Endothelial cell of umbilical vein (primary cell): ENCODE data around the gene PSMD14. TPM values are rescaled to one million over a fixed set of nuclear protein-coding genes. Genes with fewer than 3 reads are reported as not detected.

Source experiments
- BruUV-seq: library from RNA; stranded (reverse); fragments of 400-500 nt; replicated peaks from 2 replicates; lab custom pipeline; 2021; lab: Mats Ljungman, UMichigan
- CTCF ChIA-PET: fragments of 300-600, 350-600 bp; sonication (Branson Sonifier 250); formaldehyde crosslinking; loops from one replicate; lab custom pipeline; 2021; ENCODE audit warnings: antibody characterized with exemption, inconsistent platforms; lab: Charles Lee
- POLR2A ChIA-PET: fragments of 300-600, 350-600 bp; sonication (Branson Sonifier 250); formaldehyde crosslinking; loops from one replicate; lab custom pipeline; 2021; ENCODE audit warnings: antibody characterized with exemption, inconsistent platforms; lab: Charles Lee
- DNase-seq: peaks from one replicate; pipeline ENCODE4 v3.0.0-alpha.2; 2011; ENCODE audit warnings: low read depth, low spot score
- FAIRE-seq: peaks from 2 replicates; lab custom pipeline; 2011; peaks lifted over from hg19 to GRCh38; lab: Jason Lieb, UNC
- H2AFZ ChIP-seq: 2 replicates; pipeline ENCODE4 v1.6.0; 2012; ENCODE audit warnings: low read depth, low read length, control low read depth, inconsistent platforms
- H3K27ac ChIP-seq: 2 replicates; pipeline ENCODE4 v1.5.1; 2011; ENCODE audit warnings: low read depth, mild to moderate bottlenecking, control low read depth, low read length, moderate library complexity; ENCODE audit not compliant: insufficient read depth
- H3K27me3 ChIP-seq, 2 experiments: 2 replicates each; pipeline versions ENCODE4 v1.6.0 to v1.6.1; 2011; ENCODE audit warnings: low read length in 2 of 2, mixed read lengths in 1 of 2; ENCODE audit not compliant: control insufficient read depth in 2 of 2, insufficient read depth in 2 of 2
- H3K36me3 ChIP-seq, 2 experiments: 2 replicates in 1 of 2; 3 replicates in 1 of 2; pipeline ENCODE4 v1.5.1; 2011; ENCODE audit warnings: low read length in 2 of 2, mild to moderate bottlenecking in 1 of 2, moderate library complexity in 1 of 2; ENCODE audit not compliant: control insufficient read depth in 2 of 2, insufficient read depth in 2 of 2; ENCODE audit errors: extremely low read depth in 1 of 2
- H3K4me1 ChIP-seq: 3 replicates; pipeline ENCODE4 v1.5.1; 2011; ENCODE audit warnings: mild to moderate bottlenecking, low read length; ENCODE audit not compliant: control insufficient read depth, insufficient read depth; ENCODE audit errors: extremely low read depth
- H3K4me2 ChIP-seq: 2 replicates; pipeline ENCODE4 v1.6.1; 2011; ENCODE audit warnings: low read length, control low read depth, mixed read lengths; ENCODE audit not compliant: insufficient read depth
- H3K4me3 ChIP-seq, 3 experiments: fragments of 200-600 bp in 1 of 3; sonication (generic), shearing (Covaris generic) in 1 of 3; replicated peaks in 1 of 3; 2 replicates each; pipeline ENCODE4 v1.5.1; 2011 to 2016; ENCODE audit warnings: control low read depth in 3 of 3, low read length in 3 of 3, mild to moderate bottlenecking in 2 of 3, inconsistent platforms in 1 of 3, low read depth in 1 of 3, moderate library complexity in 1 of 3; ENCODE audit not compliant: insufficient read depth in 1 of 3
- H3K79me2 ChIP-seq: 2 replicates; pipeline ENCODE4 v1.6.0; 2012; ENCODE audit warnings: low read length, inconsistent platforms; ENCODE audit not compliant: control insufficient read depth, insufficient read depth
- H3K9ac ChIP-seq: replicated peaks from 2 replicates; pipeline ENCODE3; 2011; ENCODE audit warnings: low read length, control low read depth; ENCODE audit not compliant: insufficient read depth; ENCODE audit errors: extremely low read depth
- H3K9me1 ChIP-seq: replicated peaks from 3 replicates; pipeline ENCODE4 v1.6.0; 2011; ENCODE audit warnings: mild to moderate bottlenecking, low read length; ENCODE audit not compliant: control insufficient read depth, insufficient read depth; ENCODE audit errors: extremely low read depth
- H3K9me3 ChIP-seq: replicated peaks from 2 replicates; pipeline ENCODE4 v1.5.1; 2012; ENCODE audit warnings: low read length, inconsistent platforms; ENCODE audit not compliant: control insufficient read depth, insufficient read depth
- H4K20me1 ChIP-seq: replicated peaks from 2 replicates; pipeline ENCODE3; 2011; ENCODE audit warnings: mild to moderate bottlenecking, low read length; ENCODE audit not compliant: control insufficient read depth, insufficient read depth; ENCODE audit errors: extremely low read depth
- EZH2 ChIP-seq: IDR thresholded peaks from 2 replicates; pipeline ENCODE4 v1.6.1; 2012; ENCODE audit warnings: borderline replicate concordance, low read depth, mild to moderate bottlenecking, moderate library complexity, low read length, inconsistent platforms; ENCODE audit not compliant: severe bottlenecking
- FOS ChIP-seq: IDR thresholded peaks from 2 replicates; pipeline ENCODE4 v1.6.1; 2011; ENCODE audit warnings: mild to moderate bottlenecking, low read length, moderate library complexity, borderline replicate concordance; ENCODE audit not compliant: insufficient read depth
- GATA2 ChIP-seq: IDR thresholded peaks from 2 replicates; pipeline ENCODE4 v1.7.0; 2011; ENCODE audit warnings: low read depth, mild to moderate bottlenecking, moderate library complexity, mixed read lengths, low read length; ENCODE audit not compliant: insufficient read length, insufficient read depth
- JUN ChIP-seq: IDR thresholded peaks from 2 replicates; pipeline ENCODE4 v1.6.1; 2011; ENCODE audit warnings: borderline replicate concordance, low read depth; ENCODE audit not compliant: insufficient read length, insufficient read depth
- MAX ChIP-seq: IDR thresholded peaks from 2 replicates; pipeline ENCODE4 v1.6.1; 2011; ENCODE audit not compliant: insufficient read depth, insufficient read length
- MYC ChIP-seq: IDR thresholded peaks from one replicate; pipeline ENCODE4 v1.6.1; 2011; ENCODE audit warnings: mild to moderate bottlenecking, low read depth, low read length
- POLR2A ChIP-seq: IDR thresholded peaks from 2 replicates; pipeline ENCODE4 v1.6.1; 2012; ENCODE audit warnings: low read depth, mild to moderate bottlenecking, control low read depth, low read length
- POLR2AphosphoS5 ChIP-seq: IDR thresholded peaks from 2 replicates; pipeline ENCODE4 v1.6.1; 2012; ENCODE audit warnings: low read depth, mild to moderate bottlenecking, control low read depth, low read length, moderate library complexity; ENCODE audit not compliant: insufficient read depth
- dilution Hi-C: fragments of 300-500 bp; cut with MboI; formaldehyde crosslinking; loops from one replicate; pipeline ENCODE4 v1.15.0; 2019; ENCODE audit warnings: low sequenced_read_pairs; ENCODE audit not compliant: extremely low pct_ligation_motif_present
- intact Hi-C: fragments of 100-400 bp; cut with micrococcal nuclease; formaldehyde crosslinking; loops from one replicate; pipeline ENCODE4 v1.10.0; 2022
- polyA plus RNA-seq, 4 experiments: library from polyadenylated mRNA; depleted of rRNA in 3 of 4; stranded (reverse) in 3 of 4; unstranded in 1 of 4; fragments of >200 nt; gene quantifications; 2 replicates each; pipeline versions ENCODE4 v1.2.1 to v1.2.3, GENCODE V29; 2011 to 2012; ENCODE audit warnings: missing spikeins in 1 of 4
- total RNA-seq: library from RNA; stranded (reverse); gene quantifications from 2 replicates; pipeline ENCODE4 v1.2.3, GENCODE V29; 2021
- TF ChIP-seq, protein P1 (sequence below), 2 donors: IDR thresholded peaks; 1 replicate in 1 of 2; 2 replicates in 1 of 2; pipeline ENCODE4 v1.5.1; 2011; ENCODE audit warnings: low read length in 2 of 2, mild to moderate bottlenecking in 2 of 2, moderate library complexity in 2 of 2, control low read depth in 1 of 2, inconsistent platforms in 1 of 2, low read depth in 1 of 2; ENCODE audit not compliant: insufficient read depth in 1 of 2; ENCODE audit errors: extremely low read depth in 1 of 2

The PSMD14 gene
- total and polyA plus RNA-seq, 2 donors (not counting 3 experiments of a cell fraction or from before 2014, with no cell fraction given) = 47.6 to 85.4 TPM

GRCh38 chr2:161407597-161407996, 99.4 kb downstream of the PSMD14 start:
- intact Hi-C loops (no loop called here), dilution Hi-C loops (no loop called here)
- peaks cover 0 to 3% of the 10 kb centered on the region in 2 experiments for H3K36me3 ChIP-seq
- peaks cover 3% of the 10 kb centered on the region for H3K4me1 ChIP-seq
- no peak overlapping the region for H3K4me3 ChIP-seq
- CTCF ChIA-PET = no interaction called here
- no peak overlapping the region for H2AFZ ChIP-seq
- no peaks in the 10 kb centered on the region for H3K9me3 ChIP-seq
- POLR2A ChIA-PET = no interaction called here
- H3K4me2 ChIP-seq = no peak overlapping the region
- H3K79me2 ChIP-seq = no peaks in the 10 kb centered on the region
- no peak for DNase-seq
- H3K27me3 ChIP-seq = no peaks in the 10 kb centered on the region
- no peaks in the 10 kb centered on the region for H4K20me1 ChIP-seq
- no TSS peak for BruUV-seq
- FAIRE-seq = no peak
- no peak overlapping the region for H3K27ac ChIP-seq
- TF ChIP-seq POLR2AphosphoS5 (no peak), FOS (no peak), GATA2 (no peak), EZH2 (no peak), MAX (no peak), JUN (no peak), MYC (no peak), POLR2A (no peak)
- TF ChIP-seq, protein P1, sequence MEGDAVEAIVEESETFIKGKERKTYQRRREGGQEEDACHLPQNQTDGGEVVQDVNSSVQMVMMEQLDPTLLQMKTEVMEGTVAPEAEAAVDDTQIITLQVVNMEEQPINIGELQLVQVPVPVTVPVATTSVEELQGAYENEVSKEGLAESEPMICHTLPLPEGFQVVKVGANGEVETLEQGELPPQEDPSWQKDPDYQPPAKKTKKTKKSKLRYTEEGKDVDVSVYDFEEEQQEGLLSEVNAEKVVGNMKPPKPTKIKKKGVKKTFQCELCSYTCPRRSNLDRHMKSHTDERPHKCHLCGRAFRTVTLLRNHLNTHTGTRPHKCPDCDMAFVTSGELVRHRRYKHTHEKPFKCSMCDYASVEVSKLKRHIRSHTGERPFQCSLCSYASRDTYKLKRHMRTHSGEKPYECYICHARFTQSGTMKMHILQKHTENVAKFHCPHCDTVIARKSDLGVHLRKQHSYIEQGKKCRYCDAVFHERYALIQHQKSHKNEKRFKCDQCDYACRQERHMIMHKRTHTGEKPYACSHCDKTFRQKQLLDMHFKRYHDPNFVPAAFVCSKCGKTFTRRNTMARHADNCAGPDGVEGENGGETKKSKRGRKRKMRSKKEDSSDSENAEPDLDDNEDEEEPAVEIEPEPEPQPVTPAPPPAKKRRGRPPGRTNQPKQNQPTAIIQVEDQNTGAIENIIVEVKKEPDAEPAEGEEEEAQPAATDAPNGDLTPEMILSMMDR (IDR thresholded peaks at IDR 0.05; ENCODE audit: extremely low read depth in 1 of 2, insufficient read depth in 1 of 2, low read depth in 1 of 2, low read length in 2 of 2) = no peak
- H3K9ac ChIP-seq = no peak overlapping the region
- H3K9me1 ChIP-seq = no peaks in the 10 kb centered on the region
